ENCODE results near the gene DUT.
"Not testable (repeated sequence)": the region's sequence is repeated elsewhere in the genome, so short reads cannot be mapped to it uniquely, and the experiment has no call there.

DUT gene

DNA sequence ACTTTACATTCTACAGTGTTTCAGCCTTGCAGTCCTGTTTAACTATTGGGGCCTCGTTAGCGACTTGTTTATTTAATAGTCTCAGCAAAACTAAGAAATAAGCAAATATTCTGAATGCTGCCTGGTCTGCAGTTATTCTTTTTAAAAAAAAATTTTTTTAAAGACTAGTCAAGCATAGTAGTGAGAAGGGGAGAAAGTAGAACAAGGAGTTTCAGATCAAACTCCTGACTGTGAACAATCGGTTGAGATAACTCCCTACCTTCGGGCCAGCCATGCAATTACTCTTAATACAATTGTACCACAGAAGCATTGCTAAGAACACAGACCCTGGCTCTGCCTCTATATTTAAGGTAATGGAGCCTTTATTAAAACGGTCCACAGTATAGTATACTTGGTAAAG, 5.8 kb upstream of the DUT start:
- no peak for DNase-seq (ENCODE audit: low spot score)
- Histone ChIP-seq H3K27ac (no peak overlapping the region), H3K4me3 (no peak overlapping the region)

DNA sequence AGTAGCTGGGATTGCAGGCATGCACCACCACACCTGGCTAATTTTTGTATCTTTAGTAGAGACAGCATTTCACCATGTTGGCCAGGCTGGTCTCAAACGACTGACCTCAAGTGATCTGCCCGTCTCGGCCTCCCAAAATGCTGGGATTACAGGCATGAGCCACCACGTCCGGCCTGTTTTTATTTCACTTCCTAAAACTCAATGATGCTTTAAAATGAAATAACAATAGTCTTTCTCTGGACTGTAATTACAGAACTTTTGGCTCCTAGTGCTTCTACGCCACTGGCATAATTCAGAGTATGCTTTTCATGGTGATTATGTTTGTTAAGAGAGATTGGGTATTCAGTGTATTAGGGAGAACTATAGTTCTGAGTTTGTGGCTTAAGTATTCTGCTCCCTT, 5.0 kb upstream of the DUT start:
- H3K27ac ChIP-seq; DNase-seq (ENCODE audit: low spot score); H3K4me3 ChIP-seq: not testable (repeated sequence)

More for the DNA sequence above, 5.8 kb upstream of the DUT start:
- TF ChIP-seq, protein P1, sequence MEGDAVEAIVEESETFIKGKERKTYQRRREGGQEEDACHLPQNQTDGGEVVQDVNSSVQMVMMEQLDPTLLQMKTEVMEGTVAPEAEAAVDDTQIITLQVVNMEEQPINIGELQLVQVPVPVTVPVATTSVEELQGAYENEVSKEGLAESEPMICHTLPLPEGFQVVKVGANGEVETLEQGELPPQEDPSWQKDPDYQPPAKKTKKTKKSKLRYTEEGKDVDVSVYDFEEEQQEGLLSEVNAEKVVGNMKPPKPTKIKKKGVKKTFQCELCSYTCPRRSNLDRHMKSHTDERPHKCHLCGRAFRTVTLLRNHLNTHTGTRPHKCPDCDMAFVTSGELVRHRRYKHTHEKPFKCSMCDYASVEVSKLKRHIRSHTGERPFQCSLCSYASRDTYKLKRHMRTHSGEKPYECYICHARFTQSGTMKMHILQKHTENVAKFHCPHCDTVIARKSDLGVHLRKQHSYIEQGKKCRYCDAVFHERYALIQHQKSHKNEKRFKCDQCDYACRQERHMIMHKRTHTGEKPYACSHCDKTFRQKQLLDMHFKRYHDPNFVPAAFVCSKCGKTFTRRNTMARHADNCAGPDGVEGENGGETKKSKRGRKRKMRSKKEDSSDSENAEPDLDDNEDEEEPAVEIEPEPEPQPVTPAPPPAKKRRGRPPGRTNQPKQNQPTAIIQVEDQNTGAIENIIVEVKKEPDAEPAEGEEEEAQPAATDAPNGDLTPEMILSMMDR (IDR thresholded peaks at IDR 0.05), result no peak

DNA sequence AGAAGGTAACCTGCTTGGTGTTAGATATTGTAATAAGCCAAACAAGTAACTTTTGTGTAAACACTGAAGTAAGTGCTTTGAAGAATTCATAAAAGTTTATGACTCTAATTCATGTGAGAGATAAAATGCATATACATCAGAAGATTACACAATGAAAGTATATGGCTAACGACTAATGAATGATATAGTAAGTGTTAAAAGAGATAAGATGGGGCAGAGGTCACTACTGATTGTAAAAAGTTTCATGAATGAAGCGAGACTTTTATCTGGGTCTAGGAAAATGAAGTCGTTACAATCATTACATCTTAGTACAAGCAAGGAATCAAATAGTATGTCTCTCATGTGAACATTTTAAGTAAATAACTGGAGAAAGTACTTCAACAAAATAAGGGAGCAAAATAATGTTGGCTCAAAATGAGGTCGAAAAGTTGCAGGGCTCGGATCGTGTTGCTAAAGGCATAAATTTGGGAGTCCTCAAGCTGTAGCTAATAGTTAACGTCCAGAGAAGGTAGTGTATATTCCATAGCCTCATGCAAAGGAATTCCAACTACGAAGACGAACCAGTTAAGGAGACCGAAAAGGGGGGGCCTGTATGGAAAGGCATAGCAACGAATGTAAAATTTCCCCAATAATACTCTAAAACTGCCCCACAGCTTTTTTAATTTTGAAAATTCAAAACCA, 984 bp upstream of the DUT start:
- TF ChIP-seq, protein P1 (IDR thresholded peaks at IDR 0.05), result no peak
- peak overlapping the region; percentile 95 to 99 for H3K27ac ChIP-seq

DNA sequence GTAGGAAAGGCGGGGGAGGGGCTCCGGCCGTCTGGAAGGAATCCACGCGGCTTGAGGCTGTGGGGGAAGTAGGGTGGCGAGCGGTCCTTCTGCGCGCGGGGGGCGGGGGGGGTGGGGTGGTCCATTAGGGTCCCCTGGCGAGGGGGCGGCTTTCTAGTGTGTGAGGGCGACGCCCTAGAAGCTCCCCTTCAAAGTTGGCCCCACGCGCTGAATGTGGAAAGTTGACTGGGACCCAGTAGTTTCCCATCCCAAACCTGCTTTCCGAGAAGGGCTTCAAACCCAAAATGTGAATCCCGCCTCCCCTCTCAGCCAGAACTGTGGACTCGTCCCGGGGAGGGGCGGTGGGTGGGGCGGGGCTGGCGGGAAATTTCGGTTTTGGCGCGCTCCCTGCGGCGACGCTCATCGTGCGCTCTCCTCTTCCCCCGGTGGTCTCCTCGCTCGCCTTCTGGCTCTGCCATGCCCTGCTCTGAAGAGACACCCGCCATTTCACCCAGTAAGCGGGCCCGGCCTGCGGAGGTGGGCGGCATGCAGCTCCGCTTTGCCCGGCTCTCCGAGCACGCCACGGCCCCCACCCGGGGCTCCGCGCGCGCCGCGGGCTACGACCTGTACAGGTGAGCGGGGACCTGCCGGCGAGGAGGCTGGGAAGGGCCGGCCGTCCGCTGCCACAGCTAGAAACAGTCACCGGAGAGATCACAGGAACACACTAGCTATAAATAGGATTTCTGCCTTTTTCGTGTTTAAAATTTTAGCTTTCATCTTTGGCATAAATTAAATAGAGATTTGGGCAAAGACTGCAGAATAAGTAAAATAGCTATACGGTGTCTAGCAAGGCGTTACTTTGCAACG, 790 bp downstream of the DUT start:
- TF ChIP-seq, protein P1 (IDR thresholded peaks at IDR 0.05), result no peak
- H3K4me3 ChIP-seq, result peak overlapping the region; percentile 99
- DNase-seq (ENCODE audit: low spot score), result peak; percentile 77
- H3K27ac ChIP-seq, result peak overlapping the region; percentile 95 to 99

More for the DNA sequence above, 984 bp upstream of the DUT start:
- peak overlapping the region; percentile 99 for H3K4me3 ChIP-seq
- no peak for DNase-seq (ENCODE audit: low spot score)

DNA sequence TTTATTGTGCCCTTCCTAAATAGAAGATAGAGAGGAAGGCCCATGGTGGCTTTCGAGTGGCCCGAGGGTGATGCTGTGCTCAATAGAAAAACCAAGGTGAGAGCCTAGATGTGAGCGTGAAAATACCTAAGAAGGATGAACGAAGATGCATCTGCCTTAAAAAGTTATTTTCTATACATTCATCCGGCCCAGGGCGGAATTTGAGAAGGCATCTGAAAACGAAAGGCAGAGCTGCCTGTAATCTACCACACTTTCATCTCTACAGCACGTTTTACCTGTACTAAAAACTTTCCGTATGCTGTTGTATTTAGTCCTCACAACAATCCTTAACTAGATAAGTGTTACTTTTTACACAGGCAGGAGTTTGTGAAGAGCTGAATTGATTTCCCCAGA, 1.4 kb downstream of the DUT start:
- Histone ChIP-seq H3K27ac (no peak overlapping the region), H3K4me3 (peak overlapping the region; percentile 99)
- no peak for DNase-seq (ENCODE audit: low spot score)
- TF ChIP-seq, protein P1 (IDR thresholded peaks at IDR 0.05), result no peak

DNA sequence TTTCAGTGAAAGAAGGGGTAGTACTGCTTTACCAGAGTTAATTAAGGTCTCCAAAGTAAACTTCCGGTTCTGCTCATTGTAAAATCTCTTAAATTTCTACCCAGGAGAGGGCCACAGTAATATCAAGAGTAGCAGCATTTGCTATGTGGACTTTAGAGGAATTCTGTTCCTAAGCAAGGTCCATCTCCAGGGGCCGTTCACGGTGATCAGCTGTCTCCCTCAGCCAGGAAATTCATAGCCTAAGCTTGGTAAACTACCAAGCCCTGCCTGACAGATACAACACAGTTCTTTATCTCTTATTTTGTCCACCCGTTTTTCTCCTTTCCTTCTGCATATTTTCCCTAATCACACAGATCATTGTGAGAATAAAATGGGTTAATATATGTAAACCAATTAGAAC, 2.3 kb downstream of the DUT start:
- TF ChIP-seq, protein P1 (IDR thresholded peaks at IDR 0.05), result no peak
- no peak overlapping the region for H3K4me3 ChIP-seq
- no peak overlapping the region for H3K27ac ChIP-seq
- no peak for DNase-seq (ENCODE audit: low spot score)

DNA sequence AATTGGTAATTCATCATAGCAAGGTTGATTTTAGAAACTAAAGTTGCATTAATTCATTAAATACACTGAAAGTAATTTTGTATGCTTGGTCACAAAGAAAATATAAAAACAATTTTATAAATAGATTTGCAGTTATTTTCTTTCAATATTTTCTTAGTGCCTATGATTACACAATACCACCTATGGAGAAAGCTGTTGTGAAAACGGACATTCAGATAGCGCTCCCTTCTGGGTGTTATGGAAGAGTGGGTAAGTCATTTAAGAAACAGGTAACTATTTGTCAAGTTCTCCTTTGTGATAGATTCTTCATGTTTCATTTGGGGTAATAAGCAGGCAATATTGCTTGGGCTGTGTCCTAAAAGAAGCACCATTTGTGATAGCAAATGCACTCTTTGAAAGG, 3.0 kb downstream of the DUT start:
- Histone ChIP-seq H3K27ac (no peak overlapping the region), H3K4me3 (no peak overlapping the region)
- DNase-seq (ENCODE audit: low spot score), result no peak
- TF ChIP-seq, protein P1 (IDR thresholded peaks at IDR 0.05), result no peak

Data from coronary artery (tissue), 2 donors.